ENCODE results near the gene CALCOCO2. TPM values are rescaled to one million over a fixed set of nuclear protein-coding genes. Genes with fewer than 3 reads are reported as not detected.
A peak's percentile ranks its signal among the peaks of the same experiment; 100 is the strongest.

CALCOCO2 gene
- total RNA-seq, 1 donor from 2014 or later, result 92.6 TPM

GRCh38 chr17:48878920-48879898 lies 48.4 kb downstream of the CALCOCO2 start:
- Mint-ChIP-seq H3K4me1 (ENCODE audit: low read depth) (peaks cover 5% of the 10 kb centered on the region), H3K4me3 (ENCODE audit: low read depth) (no peak overlapping the region), H3K9me3 (ENCODE audit: low read depth) (no peaks in the 10 kb centered on the region), H3K27ac (no peak overlapping the region), H3K36me3 (ENCODE audit: insufficient read depth) (no peaks in the 10 kb centered on the region), H3K27me3 (peaks cover 7% of the 10 kb centered on the region)
- peak; percentile 14 for DNase-seq (ENCODE audit: low spot score, unreplicated experiment)
- peak; percentile 95 for TF ChIP-seq CTCF (IDR thresholded peaks at IDR 0.05; ENCODE audit: unreplicated experiment)

- Mint-ChIP-seq H3K9me3 (ENCODE audit: low read depth) (no peaks in the 10 kb centered on the region), H3K4me3 (ENCODE audit: low read depth) (no peak overlapping the region), H3K4me1 (ENCODE audit: low read depth) (no peaks in the 10 kb centered on the region), H3K27me3 (peaks cover 7% of the 10 kb centered on the region), H3K36me3 (ENCODE audit: insufficient read depth) (no peaks in the 10 kb centered on the region), H3K27ac (no peak overlapping the region)
- DNase-seq (ENCODE audit: low spot score, unreplicated experiment), result no peak
- no peak for TF ChIP-seq CTCF (IDR thresholded peaks at IDR 0.05; ENCODE audit: unreplicated experiment)
Observed at GRCh38 chr17:48882272-48882671, 51.4 kb downstream of the CALCOCO2 start.

GRCh38 chr17:48883171-48883570 lies 52.3 kb downstream of the CALCOCO2 start:
- H3K27me3 Mint-ChIP-seq, result peaks cover 7% of the 10 kb centered on the region
- no peaks in the 10 kb centered on the region for H3K4me1 Mint-ChIP-seq (ENCODE audit: low read depth)
- no peaks in the 10 kb centered on the region for H3K9me3 Mint-ChIP-seq (ENCODE audit: low read depth)
- H3K4me3 Mint-ChIP-seq (ENCODE audit: low read depth), result no peak overlapping the region
- TF ChIP-seq CTCF (IDR thresholded peaks at IDR 0.05; ENCODE audit: unreplicated experiment), result no peak
- DNase-seq (ENCODE audit: low spot score, unreplicated experiment), result no peak
- no peak overlapping the region for H3K27ac Mint-ChIP-seq
- H3K36me3 Mint-ChIP-seq (ENCODE audit: insufficient read depth), result no peaks in the 10 kb centered on the region

- Mint-ChIP-seq H3K27ac (no peak overlapping the region), H3K4me1 (ENCODE audit: low read depth) (peaks cover 4% of the 10 kb centered on the region), H3K4me3 (ENCODE audit: low read depth) (no peak overlapping the region), H3K36me3 (ENCODE audit: insufficient read depth) (no peaks in the 10 kb centered on the region), H3K27me3 (no peaks in the 10 kb centered on the region), H3K9me3 (ENCODE audit: low read depth) (no peaks in the 10 kb centered on the region)
- TF ChIP-seq CTCF (IDR thresholded peaks at IDR 0.05; ENCODE audit: unreplicated experiment), result no peak
- DNase-seq (ENCODE audit: low spot score, unreplicated experiment), result no peak
Observed at GRCh38 chr17:48890086-48890485, 59.3 kb downstream of the CALCOCO2 start.

GRCh38 chr17:48892940-48893645 lies 62.3 kb downstream of the CALCOCO2 start:
- no peak for TF ChIP-seq CTCF (IDR thresholded peaks at IDR 0.05; ENCODE audit: unreplicated experiment)
- no peaks in the 10 kb centered on the region for H3K36me3 Mint-ChIP-seq (ENCODE audit: insufficient read depth)
- peak overlapping the region; percentile 92 for H3K27ac Mint-ChIP-seq

More at GRCh38 chr17:48892940-48893645, 62.3 kb downstream of the CALCOCO2 start:
- H3K4me1 Mint-ChIP-seq (ENCODE audit: low read depth), result peaks cover 4% of the 10 kb centered on the region
- no peaks in the 10 kb centered on the region for H3K9me3 Mint-ChIP-seq (ENCODE audit: low read depth)
- no peaks in the 10 kb centered on the region for H3K27me3 Mint-ChIP-seq
- peak overlapping the region; percentile 80 for H3K4me3 Mint-ChIP-seq (ENCODE audit: low read depth)
- no peak for DNase-seq (ENCODE audit: low spot score, unreplicated experiment)

Measured in progenitor cell of endocrine pancreas (in vitro differentiated cells).